HL-60/S4 (cell line): ENCODE measurements around the gene MED4.
"Not testable (repeated sequence)": the region's sequence is repeated elsewhere in the genome, so short reads cannot be mapped to it uniquely, and the experiment has no call there.

Experiments used
- in situ Hi-C: fragments of 300-500 bp; cut with MboI; formaldehyde crosslinking; loops from 2 replicates; pipeline ENCODE4 v1.14.3; 2022; ENCODE audit warnings: low sequenced_read_pairs

MED4 gene

DNA sequence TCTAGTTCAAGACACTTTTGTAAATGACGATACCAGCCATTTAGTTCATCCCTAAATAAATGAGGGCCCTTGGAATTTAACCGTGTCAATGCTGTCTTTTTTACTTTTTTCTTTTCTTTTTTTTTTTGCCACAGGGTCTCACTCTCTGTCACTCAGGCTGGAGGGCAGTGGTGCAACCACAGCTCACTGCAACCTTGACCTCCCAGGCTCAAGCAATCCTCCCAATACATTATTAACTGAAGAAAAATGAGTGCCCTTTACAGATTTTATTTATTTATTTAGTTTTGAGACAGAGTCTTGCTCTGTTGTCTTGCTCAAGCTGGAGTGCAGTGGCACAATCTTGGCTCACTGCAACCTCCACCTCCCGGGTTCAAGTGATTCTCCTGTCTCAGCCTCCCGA lies 2.9 kb upstream of the MED4 start:
- in situ Hi-C loops = no loop called here

DNA sequence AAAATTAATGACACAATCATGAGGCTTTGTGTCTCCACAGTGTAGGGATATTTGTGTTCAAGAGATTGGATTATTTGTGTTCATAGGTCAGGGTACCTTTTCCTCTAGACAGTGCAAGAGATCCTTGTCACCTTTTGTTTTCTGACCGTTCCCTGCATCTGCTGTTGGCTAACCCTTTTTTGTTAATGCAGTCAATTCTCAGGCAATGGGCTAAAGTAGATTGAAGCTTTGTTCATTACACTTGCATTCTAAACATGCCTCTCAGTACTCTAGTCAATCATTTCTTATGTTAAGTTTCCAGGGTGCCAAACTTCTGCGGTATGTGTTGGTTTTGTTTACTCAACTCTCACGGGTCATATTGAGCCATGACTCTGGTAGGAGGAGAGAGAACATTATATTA lies 1.8 kb upstream of the MED4 start:
- in situ Hi-C loops = no loop called here

- in situ Hi-C loops = no loop called here
Measured at GRCh38 chr13:48094404-48094780, 512 bp downstream of the MED4 start.

GRCh38 chr13:48093588-48093987 lies 1.3 kb downstream of the MED4 start:
- in situ Hi-C loops = no loop called here

DNA sequence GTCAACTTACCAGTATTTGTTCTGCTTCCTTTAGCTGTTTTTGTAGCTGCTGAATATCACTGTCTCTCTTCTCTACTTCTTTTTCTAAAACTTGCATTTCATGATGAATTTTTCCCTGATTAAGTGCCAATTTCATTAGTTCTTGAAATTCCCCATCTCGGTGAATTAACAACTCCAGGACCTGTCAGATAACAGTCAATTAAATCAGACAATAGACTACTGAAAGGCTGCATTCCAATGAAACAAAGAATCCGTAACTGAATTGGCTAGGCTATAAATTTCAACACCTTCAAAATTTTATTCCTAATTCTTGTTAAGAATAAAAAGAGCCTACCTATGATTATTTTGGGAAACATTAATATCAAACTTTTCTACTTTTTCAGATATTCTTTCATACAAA lies 8.6 kb downstream of the MED4 start:
- in situ Hi-C loops = no loop called here

DNA sequence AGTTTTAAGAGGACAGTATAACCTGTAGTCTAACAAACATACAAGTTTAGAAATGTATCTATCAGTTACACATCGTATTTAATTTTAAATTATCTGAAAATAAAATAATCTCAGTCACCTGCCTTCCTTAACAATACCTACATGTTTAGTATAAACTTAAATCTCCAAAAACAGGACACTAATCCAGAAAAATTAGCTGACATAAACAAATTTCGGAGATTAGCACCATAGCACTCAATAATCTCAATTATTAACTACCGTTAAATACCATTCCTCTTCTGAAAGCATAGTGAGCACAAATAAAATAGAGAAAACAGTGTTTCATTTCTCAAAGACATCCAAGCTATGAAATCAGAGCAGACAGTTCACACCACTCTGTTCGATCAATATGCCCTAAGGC lies 13.2 kb downstream of the MED4 start:
- in situ Hi-C loops = no loop called here

GRCh38 chr13:48078251-48078656 lies 16.6 kb downstream of the MED4 start:
- in situ Hi-C loops = no loop called here

- in situ Hi-C loops = no loop called here
Measured at GRCh38 chr13:48074006-48074405, 20.9 kb downstream of the MED4 start.

GRCh38 chr13:48072787-48073186 lies 22.1 kb downstream of the MED4 start:
- in situ Hi-C loops = no loop called here

DNA sequence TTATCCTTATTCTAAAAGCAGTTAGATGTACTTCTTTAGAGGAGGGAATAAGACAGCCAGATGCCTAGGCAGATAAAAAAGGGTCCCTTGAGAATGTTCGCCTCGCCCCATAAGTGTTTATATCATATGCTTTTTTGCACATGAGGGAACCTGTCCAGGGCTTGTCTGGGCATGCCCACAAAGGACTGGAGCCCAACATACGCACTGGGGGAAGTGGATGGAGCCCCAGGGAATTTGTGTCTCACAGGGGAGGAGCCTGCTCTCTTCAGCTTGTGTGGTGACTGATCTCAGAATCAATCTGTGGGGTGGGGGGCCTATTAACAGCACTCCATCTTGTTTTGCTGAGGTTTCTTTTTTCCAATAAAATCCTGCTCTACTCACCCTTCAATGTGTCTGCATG lies 22.6 kb downstream of the MED4 start:
- in situ Hi-C loops = no loop called here

- in situ Hi-C loops = no loop called here
Measured at GRCh38 chr13:48070942-48071341, 24.0 kb downstream of the MED4 start.

DNA sequence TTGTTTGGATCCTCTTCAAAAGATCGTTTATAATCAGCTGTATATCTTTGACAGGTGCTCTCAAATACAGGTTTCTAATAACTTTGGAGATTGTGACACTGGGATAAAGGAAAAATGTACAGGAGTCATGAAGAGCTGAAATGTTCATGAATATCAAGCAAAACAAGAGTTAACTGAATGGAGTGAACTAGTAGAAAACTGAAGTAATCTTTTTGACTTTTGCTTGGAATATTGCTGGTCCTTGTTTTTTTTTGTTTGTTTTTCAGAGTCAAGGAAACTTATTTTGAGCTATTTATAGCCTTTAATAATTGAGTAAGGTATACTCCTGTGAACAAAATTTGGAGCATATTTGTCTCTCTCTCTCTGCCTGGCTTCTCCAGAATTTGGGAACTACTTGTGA lies 25.3 kb downstream of the MED4 start:
- in situ Hi-C loops = no loop called here

DNA sequence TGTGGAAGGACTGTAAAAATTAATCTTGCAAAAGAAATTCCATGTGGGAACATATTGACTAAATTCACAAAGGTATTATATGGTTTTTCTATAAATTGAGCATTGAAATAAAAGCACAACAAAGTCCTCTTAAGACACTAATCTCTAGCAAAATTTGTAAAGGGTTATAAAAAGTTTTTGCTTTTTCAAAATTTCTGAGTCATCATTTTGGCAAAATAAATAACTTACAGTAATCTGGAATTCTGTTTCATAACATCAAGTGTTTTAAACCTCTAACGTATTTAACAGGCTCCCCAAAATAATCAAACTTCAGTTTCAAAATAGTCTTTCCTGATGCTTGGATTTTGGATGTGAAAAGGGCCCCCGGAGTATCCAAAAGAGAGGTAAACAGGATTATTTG lies 26.0 kb downstream of the MED4 start:
- in situ Hi-C loops = no loop called here

- in situ Hi-C loops = no loop called here
Measured at GRCh38 chr13:48068036-48068435, 26.9 kb downstream of the MED4 start.

GRCh38 chr13:48066310-48066989 lies 28.5 kb downstream of the MED4 start:
- in situ Hi-C loops = no loop called here

- in situ Hi-C loops = not testable (repeated sequence)
Measured at GRCh38 chr13:48059951-48060350, 35.0 kb downstream of the MED4 start.

GRCh38 chr13:48058536-48058935 lies 36.4 kb downstream of the MED4 start:
- in situ Hi-C loops = not testable (repeated sequence)

DNA sequence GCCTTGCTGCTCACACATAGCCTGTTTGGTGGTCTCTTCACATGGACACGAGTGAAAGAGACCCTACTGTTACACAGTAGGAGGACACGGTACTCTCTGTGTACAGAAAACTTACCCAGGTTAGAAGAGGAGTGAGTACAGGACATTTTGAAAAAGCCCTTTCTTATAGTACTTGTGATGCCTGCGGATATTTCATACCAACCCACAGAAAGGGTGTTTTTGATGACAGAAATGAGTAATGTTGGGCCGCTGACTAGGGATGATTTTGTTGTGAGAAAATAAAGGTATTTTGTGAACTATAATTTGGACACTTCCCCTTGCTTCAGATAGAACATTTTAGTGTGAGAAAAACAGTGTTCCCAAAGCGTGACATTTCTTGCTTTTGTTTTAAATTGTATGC lies 39.2 kb downstream of the MED4 start:
- in situ Hi-C loops = no loop called here

- in situ Hi-C loops = no loop called here
Measured at GRCh38 chr13:48054601-48055000, 40.3 kb downstream of the MED4 start.

GRCh38 chr13:48050550-48050949 lies 44.4 kb downstream of the MED4 start:
- in situ Hi-C loops = no loop called here

- in situ Hi-C loops = no loop called here
Measured at GRCh38 chr13:48043789-48044503, 51.0 kb downstream of the MED4 start.

GRCh38 chr13:48042894-48043293 lies 52.0 kb downstream of the MED4 start:
- in situ Hi-C loops = no loop called here

DNA sequence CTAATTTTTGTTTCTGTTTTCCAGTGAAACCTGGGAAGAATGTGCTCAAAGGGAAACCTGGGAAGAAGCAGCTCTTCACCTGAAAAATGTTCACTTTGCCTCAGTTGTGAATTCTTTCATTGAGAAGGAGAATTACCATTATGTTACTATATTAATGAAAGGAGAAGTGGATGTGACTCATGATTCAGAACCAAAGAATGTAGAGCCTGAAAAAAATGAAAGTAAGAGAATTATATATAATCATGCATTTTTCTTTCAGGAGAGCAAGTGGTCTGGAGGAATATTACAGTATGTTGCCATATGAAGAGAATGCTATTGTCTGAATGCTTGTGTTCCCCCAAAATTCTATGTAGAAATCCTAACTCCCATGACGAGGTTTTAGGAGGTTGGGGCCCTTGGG lies 54.0 kb downstream of the MED4 start:
- in situ Hi-C loops = no loop called here
